Mesenchymal stem cell (in vitro differentiated cells and primary cell): ENCODE measurements around the gene KLF13.

Experiments
- DNase-seq: peaks from one replicate; pipeline ENCODE4 v3.0.0-alpha.2; 2013
- H2AFZ ChIP-seq: one replicate; pipeline ENCODE4 v1.6.1; 2013; ENCODE audit warnings: low read depth, mild to moderate bottlenecking, control low read depth, inconsistent platforms, low read length, moderate library complexity
- H2AK5ac ChIP-seq: 2 replicates; pipeline ENCODE4 v1.6.1; 2013; ENCODE audit warnings: low read length, moderate library complexity, mild to moderate bottlenecking, inconsistent platforms; ENCODE audit not compliant: severe bottlenecking
- H2BK120ac ChIP-seq: one replicate; pipeline ENCODE4 v1.6.1; 2013; ENCODE audit warnings: low read depth, mild to moderate bottlenecking, inconsistent platforms, low read length, moderate library complexity
- H2BK12ac ChIP-seq, 2 experiments: one replicate each; pipeline ENCODE4 v1.6.1; 2013; ENCODE audit warnings: inconsistent platforms in 2 of 2, low read length in 2 of 2, mild to moderate bottlenecking in 2 of 2, moderate library complexity in 2 of 2, control low read depth in 1 of 2
- H2BK15ac ChIP-seq: one replicate; pipeline ENCODE4 v1.6.1; 2013; ENCODE audit warnings: mild to moderate bottlenecking, low read depth, inconsistent platforms; ENCODE audit not compliant: poor library complexity, severe bottlenecking
- H2BK5ac ChIP-seq: 2 replicates; pipeline ENCODE4 v1.6.1; 2013; ENCODE audit warnings: low read depth, mild to moderate bottlenecking, low read length, control low read depth, inconsistent platforms; ENCODE audit not compliant: poor library complexity, severe bottlenecking
- H3K14ac ChIP-seq, 2 experiments: one replicate each; pipeline ENCODE4 v1.6.1; 2013; ENCODE audit warnings: inconsistent platforms in 2 of 2, low read length in 2 of 2, control low read depth in 1 of 2, mild to moderate bottlenecking in 1 of 2, moderate library complexity in 1 of 2
- H3K18ac ChIP-seq, 2 experiments: one replicate each; pipeline ENCODE4 v1.6.1; 2013; ENCODE audit warnings: inconsistent platforms in 2 of 2, low read length in 2 of 2, control low read depth in 1 of 2, low read depth in 1 of 2, mild to moderate bottlenecking in 1 of 2
- H3K23ac ChIP-seq, 2 experiments: one replicate each; pipeline ENCODE4 v1.6.1; 2013; ENCODE audit warnings: inconsistent platforms in 2 of 2, low read length in 2 of 2, mild to moderate bottlenecking in 2 of 2, moderate library complexity in 2 of 2, control low read depth in 1 of 2
- H3K27ac ChIP-seq: 2 replicates; pipeline ENCODE4 v1.5.1; 2013; ENCODE audit warnings: mild to moderate bottlenecking, moderate library complexity, low read length, control low read depth, inconsistent platforms; ENCODE audit not compliant: poor library complexity, severe bottlenecking
- H3K27me3 ChIP-seq, 2 experiments: 2 replicates each; pipeline versions ENCODE4 v1.6.1 to v1.7.0; 2013; ENCODE audit warnings: low read length in 2 of 2, mild to moderate bottlenecking in 2 of 2, moderate library complexity in 2 of 2, control low read depth in 1 of 2, inconsistent platforms in 1 of 2; ENCODE audit not compliant: control insufficient read depth in 1 of 2, insufficient read depth in 1 of 2
- H3K36me3 ChIP-seq, 2 experiments: 2 replicates each; pipeline versions ENCODE4 v1.6.1 to v1.7.0; 2013; ENCODE audit warnings: low read length in 2 of 2, control low read depth in 1 of 2, inconsistent platforms in 1 of 2, low read depth in 1 of 2, mild to moderate bottlenecking in 1 of 2; ENCODE audit not compliant: insufficient read depth in 2 of 2, control insufficient read depth in 1 of 2
- H3K4ac ChIP-seq, 2 experiments: one replicate each; pipeline ENCODE4 v1.6.1; 2013; ENCODE audit warnings: inconsistent platforms in 2 of 2, low read length in 2 of 2, mild to moderate bottlenecking in 2 of 2, moderate library complexity in 2 of 2, control low read depth in 1 of 2, low read depth in 1 of 2
- H3K4me1 ChIP-seq: 2 replicates; pipeline ENCODE4 v1.6.1; 2013; ENCODE audit warnings: low read depth, low read length, control low read depth; ENCODE audit not compliant: control insufficient read depth, insufficient read depth
- H3K4me2 ChIP-seq: 2 replicates; pipeline ENCODE4 v1.6.1; 2013; ENCODE audit warnings: low read length, mild to moderate bottlenecking, inconsistent platforms; ENCODE audit not compliant: poor library complexity, severe bottlenecking
- H3K4me3 ChIP-seq, 2 experiments: 2 replicates each; pipeline versions ENCODE4 v1.5.1 to v1.7.0; 2013; ENCODE audit warnings: low read length in 2 of 2, mild to moderate bottlenecking in 2 of 2, control low read depth in 1 of 2, low read depth in 1 of 2; ENCODE audit not compliant: insufficient read depth in 1 of 2
- H3K79me1 ChIP-seq: replicated peaks from 2 replicates; pipeline ENCODE4 v1.6.1; 2013; ENCODE audit warnings: mild to moderate bottlenecking, control low read depth, low read length, inconsistent platforms; ENCODE audit not compliant: poor library complexity, severe bottlenecking
- H3K9ac ChIP-seq: 2 replicates; pipeline ENCODE4 v1.7.0; 2013; ENCODE audit warnings: mild to moderate bottlenecking, low read length, moderate library complexity
- H3K9me3 ChIP-seq: 2 replicates; pipeline ENCODE4 v1.7.0; 2013; ENCODE audit warnings: mild to moderate bottlenecking, low read length; ENCODE audit not compliant: control insufficient read depth
- H4K8ac ChIP-seq: one replicate; pipeline ENCODE4 v1.6.1; 2013; ENCODE audit warnings: inconsistent platforms, mild to moderate bottlenecking, low read length, moderate library complexity
- H4K91ac ChIP-seq: one replicate; pipeline ENCODE4 v1.6.1; 2013; ENCODE audit warnings: mild to moderate bottlenecking, low read length, inconsistent platforms
- WGBS: methylation state at CpG from one replicate; pipeline ENCODE4 v1.1.7; 2013; ENCODE audit warnings: mixed read lengths; 5-methylcytosine and 5-hydroxymethylcytosine counted together

The KLF13 gene

DNA sequence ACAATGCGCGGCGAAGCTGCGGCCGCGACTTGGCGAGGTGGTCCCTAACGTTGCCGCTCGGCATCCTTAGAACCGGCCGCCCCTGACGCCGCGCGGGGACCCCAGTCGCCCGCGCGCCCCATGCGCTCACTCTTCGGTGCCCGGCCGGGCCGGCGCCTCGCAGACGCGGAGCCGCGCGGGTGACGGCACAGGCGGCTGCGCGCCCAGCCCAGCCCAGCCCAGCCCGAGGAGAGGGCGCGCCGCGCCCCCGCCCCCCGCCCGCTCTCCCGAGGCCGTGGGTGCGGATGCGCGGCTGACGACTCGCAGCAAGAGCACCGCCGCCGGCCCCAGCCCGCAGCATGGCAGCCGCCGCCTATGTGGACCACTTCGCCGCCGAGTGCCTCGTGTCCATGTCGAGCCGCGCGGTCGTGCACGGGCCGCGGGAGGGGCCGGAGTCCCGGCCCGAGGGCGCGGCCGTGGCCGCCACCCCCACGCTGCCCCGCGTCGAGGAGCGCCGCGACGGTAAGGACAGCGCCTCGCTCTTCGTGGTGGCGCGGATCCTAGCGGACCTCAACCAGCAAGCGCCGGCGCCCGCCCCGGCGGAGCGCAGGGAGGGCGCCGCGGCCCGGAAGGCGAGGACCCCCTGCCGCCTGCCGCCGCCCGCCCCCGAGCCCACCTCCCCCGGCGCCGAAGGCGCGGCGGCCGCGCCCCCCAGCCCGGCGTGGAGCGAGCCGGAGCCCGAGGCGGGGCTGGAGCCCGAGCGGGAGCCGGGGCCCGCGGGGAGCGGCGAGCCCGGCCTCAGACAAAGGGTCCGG is 437 bp downstream of the KLF13 start:
- Histone ChIP-seq H3K23ac (no peak overlapping the region), H3K4ac (peak overlapping the region; percentile 86 to 89)

DNA sequence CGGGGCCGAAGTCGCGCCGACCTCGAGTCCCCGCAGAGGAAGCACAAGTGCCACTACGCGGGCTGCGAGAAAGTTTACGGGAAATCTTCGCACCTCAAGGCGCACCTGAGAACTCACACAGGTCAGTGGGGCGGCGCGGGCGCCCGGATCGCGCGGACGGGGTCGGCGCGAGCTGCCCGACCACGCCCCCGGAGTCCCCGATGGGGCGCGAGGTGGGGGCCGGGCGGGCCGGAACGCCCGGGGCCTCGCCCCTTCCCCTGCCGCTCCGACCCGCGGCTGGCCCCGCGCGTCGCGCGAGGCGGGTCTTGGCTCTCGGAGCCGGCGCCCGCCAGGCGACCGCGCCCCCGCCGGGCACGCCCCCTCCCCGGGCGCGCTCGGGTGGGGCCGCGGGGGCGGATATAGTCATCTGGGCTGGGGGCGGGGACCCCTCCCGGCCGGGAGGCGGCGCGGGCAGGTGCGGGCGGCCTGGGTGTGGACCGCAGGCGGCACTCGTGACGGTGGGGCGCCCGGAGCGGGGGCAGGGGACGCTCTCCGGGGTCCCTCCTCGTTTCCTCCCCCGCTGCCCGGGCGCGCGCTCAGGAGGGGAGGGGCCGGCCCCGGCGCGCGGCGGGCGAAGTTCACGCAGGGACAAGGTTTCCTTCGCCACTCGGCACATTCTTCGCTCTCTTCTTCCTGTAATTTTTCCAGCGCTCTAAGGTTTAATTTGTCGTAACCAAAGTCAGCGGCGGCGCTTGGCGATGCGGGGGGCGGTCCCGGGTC is 1.2 kb downstream of the KLF13 start:
- Histone ChIP-seq H3K36me3 (peaks cover 0 to 5% of the 10 kb centered on the region in 2 experiments), H3K4me2 (peak overlapping the region; percentile 86), H2AFZ (peak overlapping the region; percentile 32), H2BK5ac (no peak overlapping the region), H4K91ac (peak overlapping the region; percentile 79), H3K27me3 (no peaks in the 10 kb centered on the region), H3K27ac (no peak overlapping the region), H3K23ac (no peak overlapping the region), H3K4me1 (peaks cover 20% of the 10 kb centered on the region), H3K14ac (no peak overlapping the region), H2BK12ac (peak overlapping the region; percentile 50 to 67), H3K4ac (peak overlapping the region; percentile 76 to 89), H2BK15ac (peak overlapping the region; percentile 75), H3K79me1 (peaks cover 19% of the 10 kb centered on the region), H2BK120ac (peak overlapping the region; percentile 77), H2AK5ac (no peak overlapping the region), H3K18ac (peak overlapping the region; percentile 74 to 85), H3K4me3 (peak overlapping the region; percentile 82 to 94), H3K9ac (peak overlapping the region; percentile 85), H4K8ac (peak overlapping the region; percentile 59), H3K9me3 (no peaks in the 10 kb centered on the region)
- DNase-seq: peak; percentile 52
- under 1% methylated on average over 72 of the region's 108 CpGs for WGBS

More for the DNA sequence above, 437 bp downstream of the KLF13 start:
- peak; percentile 72 for DNase-seq
- H3K4me1 ChIP-seq: peaks cover 20% of the 10 kb centered on the region
- H3K79me1 ChIP-seq: peaks cover 17% of the 10 kb centered on the region
- peak overlapping the region; percentile 72 for H2AFZ ChIP-seq
- peaks cover 0 to 5% of the 10 kb centered on the region in 2 experiments for H3K36me3 ChIP-seq
- peak overlapping the region in 1 of 2 experiments; percentile 79 for H3K14ac ChIP-seq
- H4K8ac ChIP-seq: peak overlapping the region; percentile 38
- H2BK15ac ChIP-seq: peak overlapping the region; percentile 91
- no peak overlapping the region for H3K27ac ChIP-seq
- WGBS: under 1% methylated on average over 53 of the region's 130 CpGs
- H3K9me3 ChIP-seq: no peaks in the 10 kb centered on the region
- H3K18ac ChIP-seq: peak overlapping the region; percentile 78 to 92
- peak overlapping the region; percentile 86 for H3K4me2 ChIP-seq
- no peak overlapping the region for H2BK5ac ChIP-seq
- peaks cover 0 to 3% of the 10 kb centered on the region in 2 experiments for H3K27me3 ChIP-seq
- peak overlapping the region; percentile 77 for H2BK120ac ChIP-seq
- peak overlapping the region; percentile 50 to 85 for H2BK12ac ChIP-seq
- H2AK5ac ChIP-seq: no peak overlapping the region
- H4K91ac ChIP-seq: peak overlapping the region; percentile 93
- H3K4me3 ChIP-seq: peak overlapping the region; percentile 79 to 82
- H3K9ac ChIP-seq: peak overlapping the region; percentile 88

DNA sequence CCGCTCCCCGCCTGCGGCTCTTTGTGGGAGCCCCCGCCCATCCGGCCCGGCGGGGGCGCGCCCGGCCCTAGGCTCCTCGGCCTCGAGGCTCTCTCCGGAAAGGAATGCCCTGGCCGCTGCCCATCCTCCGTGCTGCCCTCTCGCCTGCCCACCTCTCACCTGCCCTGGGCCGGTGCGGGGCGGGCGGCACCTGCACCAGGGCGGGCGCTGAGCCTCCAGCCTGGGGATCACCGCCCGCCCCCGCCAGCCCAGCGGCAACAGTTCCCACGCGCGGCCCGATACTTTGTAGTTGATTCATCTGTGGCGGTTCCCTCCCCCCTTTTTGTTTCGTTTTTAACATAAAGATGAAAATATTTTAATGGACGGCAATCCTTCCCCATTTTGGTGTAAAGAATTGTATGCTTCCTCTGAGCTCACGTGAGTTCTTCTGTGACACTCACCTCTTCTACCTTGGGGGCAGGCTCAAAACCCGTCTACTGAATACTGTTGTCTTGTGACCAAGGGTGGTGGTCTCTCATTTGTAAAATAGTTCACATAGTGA is 1.9 kb downstream of the KLF13 start:
- H3K4me1 ChIP-seq: peaks cover 20% of the 10 kb centered on the region
- under 1% methylated on average over 23 of the region's 35 CpGs for WGBS
- H3K23ac ChIP-seq: no peak overlapping the region

More for the DNA sequence above, 1.9 kb downstream of the KLF13 start:
- Histone ChIP-seq H2AK5ac (no peak overlapping the region), H4K91ac (no peak overlapping the region), H3K27ac (no peak overlapping the region), H3K4me3 (peak overlapping the region; percentile 82 to 94), H3K9ac (peak overlapping the region; percentile 85), H2BK15ac (peak overlapping the region; percentile 58), H2BK5ac (no peak overlapping the region), H3K79me1 (peaks cover 21% of the 10 kb centered on the region), H3K36me3 (peaks cover 0 to 5% of the 10 kb centered on the region in 2 experiments), H3K27me3 (no peaks in the 10 kb centered on the region), H3K18ac (peak overlapping the region; percentile 59 to 64), H4K8ac (peak overlapping the region; percentile 33), H3K9me3 (no peaks in the 10 kb centered on the region), H3K4me2 (peak overlapping the region; percentile 86), H2BK120ac (no peak overlapping the region), H3K14ac (peak overlapping the region in 1 of 2 experiments; percentile 91), H2AFZ (peak overlapping the region; percentile 32), H2BK12ac (peak overlapping the region in 1 of 2 experiments; percentile 91), H3K4ac (peak overlapping the region in 1 of 2 experiments; percentile 76)
- DNase-seq: peak; percentile 57
